K562 (cell line): ENCODE measurements around the gene TNF. TPM values are rescaled to one million over a fixed set of nuclear protein-coding genes. Genes with fewer than 3 reads are reported as not detected.

Experiments used
- ATF7 ChIP-seq: fragments of 450-650 bp; IDR thresholded peaks from 2 replicates; pipeline ENCODE4 v1.7.1; 2014; ENCODE audit warnings: mild to moderate bottlenecking, moderate library complexity
- C11orf30 ChIP-seq: fragments of 450-650 bp; IDR thresholded peaks from 2 replicates; pipeline ENCODE4 v1.6.1; 2016; ENCODE audit warnings: low read depth, mild to moderate bottlenecking
- CREM ChIP-seq: IDR thresholded peaks from 2 replicates; pipeline ENCODE4 v1.6.1; 2014; ENCODE audit warnings: antibody characterized with exemption, low read depth
- NFE2 ChIP-seq: IDR thresholded peaks from 2 replicates; pipeline ENCODE4 v1.6.1; 2014; ENCODE audit warnings: antibody characterized with exemption, low read depth
- RBM39 ChIP-seq: fragments of 200-400 bp; formaldehyde crosslinking; optimal IDR thresholded peaks from 2 replicates; pipeline ENCODE3; 2018; ENCODE audit warnings: low read depth, low read length
- SIN3B ChIP-seq: fragments of 450-650 bp; IDR thresholded peaks from 2 replicates; pipeline ENCODE4 v1.6.1; 2017; ENCODE audit warnings: low read depth, mild to moderate bottlenecking, moderate library complexity
- SOX6 ChIP-seq: fragments of 450-650 bp; IDR thresholded peaks from 2 replicates; pipeline ENCODE4 v1.6.1; 2014; ENCODE audit warnings: mild to moderate bottlenecking
- ZBTB7A ChIP-seq: IDR thresholded peaks from 2 replicates; pipeline ENCODE4 v1.6.1; 2011; ENCODE audit warnings: low read depth, mild to moderate bottlenecking, low read length, moderate library complexity, borderline replicate concordance; ENCODE audit not compliant: control insufficient read depth
- ZBTB8A ChIP-seq: fragments of 450-650 bp; IDR thresholded peaks from 2 replicates; pipeline ENCODE4 v1.6.1; 2018; ENCODE audit warnings: mild to moderate bottlenecking, moderate library complexity; ENCODE audit not compliant: partially characterized antibody
- polyA plus RNA-seq, 8 experiments: library from polyadenylated mRNA; depleted of rRNA in 4 of 8; stranded (reverse) in 5 of 8; unstranded in 3 of 8; fragments of >200 nt; fragmentation: Nextera tagmentation in 2 of 8; fragmentation: Illumina TruSeq in 1 of 8; extraction: Ambion mirVana in 2 of 8; extraction: Trizol in 1 of 8; gene quantifications; 2 replicates each; pipeline versions ENCODE4 v1.2.1 to v1.2.3, GENCODE V29; 2011 to 2014; ENCODE audit warnings: inconsistent platforms in 1 of 8, missing spikeins in 1 of 8
- total RNA-seq, 7 experiments: library from RNA; depleted of rRNA in 6 of 7; stranded (reverse); fragments of >200 nt in 6 of 7; fragmentation: Illumina TruSeq in 2 of 7; extraction: Trizol in 2 of 7; gene quantifications; 2 replicates each; pipeline versions ENCODE4 v1.2.1 to v1.2.3, GENCODE V29; 2011 to 2021; ENCODE audit warnings: low replicate concordance in 1 of 7
- TF ChIP-seq, protein P1 (sequence below): fragments of 250-450 bp; sonication (Bioruptor Pico); IDR thresholded peaks from 2 replicates; pipeline ENCODE4 v1.4.0; 2020
- TF ChIP-seq, protein P2 (sequence below): sonication (generic); formaldehyde crosslinking; IDR thresholded peaks from 2 replicates; pipeline ENCODE4 v1.8.1; 2023; ENCODE audit warnings: mild to moderate bottlenecking, missing genetic modification reagents

TNF gene
- total and polyA plus RNA-seq, 9 of the 15 experiments (the other 6 are each of a cell fraction or from before 2014, with no cell fraction given): 0.08 to 0.40 TPM; not detected in 7

DNA sequence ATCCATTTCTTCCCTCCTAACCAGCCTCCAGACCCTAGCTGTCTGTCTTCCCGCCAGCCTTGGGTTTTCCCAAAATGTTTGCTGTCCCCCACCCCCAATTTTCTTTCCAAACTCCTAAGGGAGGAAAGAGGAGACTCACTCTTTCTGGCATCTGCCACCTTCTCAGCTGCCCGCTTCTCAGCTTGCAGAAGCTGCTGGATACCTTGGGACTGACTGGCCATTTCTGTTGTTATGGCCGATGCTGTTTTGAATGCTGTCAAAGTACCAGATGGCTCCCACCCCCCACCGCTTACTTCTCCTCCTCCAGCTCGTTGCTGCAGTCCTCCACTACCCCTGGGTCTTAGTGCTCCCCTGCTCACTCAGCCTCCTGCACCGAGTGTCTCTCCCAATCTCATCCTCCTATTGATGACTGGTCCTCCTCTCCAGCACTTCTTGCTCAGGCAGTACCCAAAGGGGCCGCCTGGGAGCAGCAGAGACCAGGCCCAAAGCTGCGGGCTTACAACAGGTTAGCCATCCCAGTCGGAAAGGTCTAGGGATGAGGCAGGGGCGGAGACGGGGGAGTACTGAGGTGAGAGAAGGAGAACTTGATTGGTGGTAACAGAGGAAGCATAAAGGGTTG is 28.9 kb upstream of the TNF start, which contains the start of gene ATP6V1G2 (continued):
- TF ChIP-seq, protein P1, sequence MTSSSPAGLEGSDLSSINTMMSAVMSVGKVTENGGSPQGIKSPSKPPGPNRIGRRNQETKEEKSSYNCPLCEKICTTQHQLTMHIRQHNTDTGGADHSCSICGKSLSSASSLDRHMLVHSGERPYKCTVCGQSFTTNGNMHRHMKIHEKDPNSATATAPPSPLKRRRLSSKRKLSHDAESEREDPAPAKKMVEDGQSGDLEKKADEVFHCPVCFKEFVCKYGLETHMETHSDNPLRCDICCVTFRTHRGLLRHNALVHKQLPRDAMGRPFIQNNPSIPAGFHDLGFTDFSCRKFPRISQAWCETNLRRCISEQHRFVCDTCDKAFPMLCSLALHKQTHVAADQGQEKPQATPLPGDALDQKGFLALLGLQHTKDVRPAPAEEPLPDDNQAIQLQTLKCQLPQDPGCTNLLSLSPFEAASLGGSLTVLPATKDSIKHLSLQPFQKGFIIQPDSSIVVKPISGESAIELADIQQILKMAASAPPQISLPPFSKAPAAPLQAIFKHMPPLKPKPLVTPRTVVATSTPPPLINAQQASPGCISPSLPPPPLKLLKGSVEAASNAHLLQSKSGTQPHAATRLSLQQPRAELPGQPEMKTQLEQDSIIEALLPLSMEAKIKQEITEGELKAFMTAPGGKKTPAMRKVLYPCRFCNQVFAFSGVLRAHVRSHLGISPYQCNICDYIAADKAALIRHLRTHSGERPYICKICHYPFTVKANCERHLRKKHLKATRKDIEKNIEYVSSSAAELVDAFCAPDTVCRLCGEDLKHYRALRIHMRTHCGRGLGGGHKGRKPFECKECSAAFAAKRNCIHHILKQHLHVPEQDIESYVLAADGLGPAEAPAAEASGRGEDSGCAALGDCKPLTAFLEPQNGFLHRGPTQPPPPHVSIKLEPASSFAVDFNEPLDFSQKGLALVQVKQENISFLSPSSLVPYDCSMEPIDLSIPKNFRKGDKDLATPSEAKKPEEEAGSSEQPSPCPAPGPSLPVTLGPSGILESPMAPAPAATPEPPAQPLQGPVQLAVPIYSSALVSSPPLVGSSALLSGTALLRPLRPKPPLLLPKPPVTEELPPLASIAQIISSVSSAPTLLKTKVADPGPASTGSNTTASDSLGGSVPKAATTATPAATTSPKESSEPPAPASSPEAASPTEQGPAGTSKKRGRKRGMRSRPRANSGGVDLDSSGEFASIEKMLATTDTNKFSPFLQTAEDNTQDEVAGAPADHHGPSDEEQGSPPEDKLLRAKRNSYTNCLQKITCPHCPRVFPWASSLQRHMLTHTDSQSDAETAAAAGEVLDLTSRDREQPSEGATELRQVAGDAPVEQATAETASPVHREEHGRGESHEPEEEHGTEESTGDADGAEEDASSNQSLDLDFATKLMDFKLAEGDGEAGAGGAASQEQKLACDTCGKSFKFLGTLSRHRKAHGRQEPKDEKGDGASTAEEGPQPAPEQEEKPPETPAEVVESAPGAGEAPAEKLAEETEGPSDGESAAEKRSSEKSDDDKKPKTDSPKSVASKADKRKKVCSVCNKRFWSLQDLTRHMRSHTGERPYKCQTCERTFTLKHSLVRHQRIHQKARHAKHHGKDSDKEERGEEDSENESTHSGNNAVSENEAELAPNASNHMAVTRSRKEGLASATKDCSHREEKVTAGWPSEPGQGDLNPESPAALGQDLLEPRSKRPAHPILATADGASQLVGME (CRISPR knock-in tag): peak; percentile 97
- 0 out of 2 replicates have a peak, but pooled peaks have one; percentile 26 for TF ChIP-seq SIN3B
- TF ChIP-seq, protein P2, sequence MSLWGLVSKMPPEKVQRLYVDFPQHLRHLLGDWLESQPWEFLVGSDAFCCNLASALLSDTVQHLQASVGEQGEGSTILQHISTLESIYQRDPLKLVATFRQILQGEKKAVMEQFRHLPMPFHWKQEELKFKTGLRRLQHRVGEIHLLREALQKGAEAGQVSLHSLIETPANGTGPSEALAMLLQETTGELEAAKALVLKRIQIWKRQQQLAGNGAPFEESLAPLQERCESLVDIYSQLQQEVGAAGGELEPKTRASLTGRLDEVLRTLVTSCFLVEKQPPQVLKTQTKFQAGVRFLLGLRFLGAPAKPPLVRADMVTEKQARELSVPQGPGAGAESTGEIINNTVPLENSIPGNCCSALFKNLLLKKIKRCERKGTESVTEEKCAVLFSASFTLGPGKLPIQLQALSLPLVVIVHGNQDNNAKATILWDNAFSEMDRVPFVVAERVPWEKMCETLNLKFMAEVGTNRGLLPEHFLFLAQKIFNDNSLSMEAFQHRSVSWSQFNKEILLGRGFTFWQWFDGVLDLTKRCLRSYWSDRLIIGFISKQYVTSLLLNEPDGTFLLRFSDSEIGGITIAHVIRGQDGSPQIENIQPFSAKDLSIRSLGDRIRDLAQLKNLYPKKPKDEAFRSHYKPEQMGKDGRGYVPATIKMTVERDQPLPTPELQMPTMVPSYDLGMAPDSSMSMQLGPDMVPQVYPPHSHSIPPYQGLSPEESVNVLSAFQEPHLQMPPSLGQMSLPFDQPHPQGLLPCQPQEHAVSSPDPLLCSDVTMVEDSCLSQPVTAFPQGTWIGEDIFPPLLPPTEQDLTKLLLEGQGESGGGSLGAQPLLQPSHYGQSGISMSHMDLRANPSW: 0 out of 2 replicates have a peak, but pooled peaks have one; percentile 50
- TF ChIP-seq ZBTB7A: peak; percentile 29; the same call in 1 of the 2 replicates
- TF ChIP-seq C11orf30: 0 out of 2 replicates have a peak, but pooled peaks have one; percentile 7
- peak; percentile 67 for TF ChIP-seq CREM
- TF ChIP-seq RBM39: peak; percentile 82
- peak; percentile 30; the same call in 1 of the 2 replicates for TF ChIP-seq ATF7
- peak; percentile 56; the same call in 1 of the 2 replicates for TF ChIP-seq SOX6
- TF ChIP-seq NFE2: no peak
- TF ChIP-seq ZBTB8A: no peak
